ENCODE data around the gene CX3CL1. TPM values are rescaled to one million over a fixed set of nuclear protein-coding genes. Genes with fewer than 3 reads are reported as not detected.

Gene CX3CL1
- total and polyA plus RNA-seq, 2 of the 13 experiments (the other 11 are each of a cell fraction or from before 2014, with no cell fraction given), result 57.3 to 60.8 TPM

DNA sequence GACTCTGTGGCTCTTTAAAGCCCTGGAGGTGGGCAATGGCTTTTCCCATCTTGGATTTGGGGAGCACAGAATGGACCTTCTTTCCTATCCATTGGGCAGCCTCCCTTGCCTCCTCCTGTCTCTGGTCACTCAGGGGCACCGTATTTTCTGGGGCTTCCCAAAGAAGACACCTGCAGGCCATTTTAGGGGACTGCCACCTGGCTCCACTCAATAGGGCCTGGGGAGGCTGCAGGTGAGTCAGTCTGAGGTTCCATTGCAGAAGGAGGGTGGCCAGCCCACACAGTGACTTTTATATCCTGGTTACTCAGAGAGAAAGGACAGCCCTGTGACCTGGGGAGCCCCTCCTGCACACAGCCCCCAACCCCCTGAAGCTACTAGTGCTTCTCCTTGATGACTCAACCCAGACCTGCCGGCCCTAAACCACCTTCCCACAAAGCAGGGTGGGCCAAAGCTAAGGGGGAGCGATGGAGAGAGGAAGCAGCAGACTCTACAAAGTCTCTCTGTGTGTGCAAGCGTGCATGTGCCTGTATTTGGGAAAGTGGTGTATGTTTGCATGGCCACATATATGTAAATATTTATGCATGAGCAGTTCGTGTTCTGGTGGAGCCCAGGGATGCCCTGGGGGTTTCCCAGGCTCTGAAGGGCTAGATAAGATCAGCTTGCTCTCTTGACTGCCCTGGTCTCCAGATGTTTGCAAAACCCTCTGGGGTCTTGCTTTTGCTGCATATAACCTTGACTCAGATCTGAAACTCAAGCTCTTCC, 5.0 kb downstream of the CX3CL1 start (continued):
- no peak for TF ChIP-seq ZNF768 (CRISPR knock-in tag; IDR thresholded peaks at IDR 0.05)
- TF ChIP-seq EEA1 (CRISPR knock-in tag; IDR thresholded peaks at IDR 0.05; ENCODE audit: borderline replicate concordance), result no peak
- TF ChIP-seq ZBTB26 (CRISPR knock-in tag; IDR thresholded peaks at IDR 0.05; ENCODE audit: borderline replicate concordance), result no peak
- peak; percentile 16; the same call in 1 of the 2 replicates for TF ChIP-seq FOXO1 (CRISPR knock-in tag; IDR thresholded peaks at IDR 0.05)
- TF ChIP-seq, protein P1, sequence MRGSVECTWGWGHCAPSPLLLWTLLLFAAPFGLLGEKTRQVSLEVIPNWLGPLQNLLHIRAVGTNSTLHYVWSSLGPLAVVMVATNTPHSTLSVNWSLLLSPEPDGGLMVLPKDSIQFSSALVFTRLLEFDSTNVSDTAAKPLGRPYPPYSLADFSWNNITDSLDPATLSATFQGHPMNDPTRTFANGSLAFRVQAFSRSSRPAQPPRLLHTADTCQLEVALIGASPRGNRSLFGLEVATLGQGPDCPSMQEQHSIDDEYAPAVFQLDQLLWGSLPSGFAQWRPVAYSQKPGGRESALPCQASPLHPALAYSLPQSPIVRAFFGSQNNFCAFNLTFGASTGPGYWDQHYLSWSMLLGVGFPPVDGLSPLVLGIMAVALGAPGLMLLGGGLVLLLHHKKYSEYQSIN (CRISPR knock-in tag; IDR thresholded peaks at IDR 0.05; ENCODE audit: borderline replicate concordance), result no peak
- TF ChIP-seq ATRX (CRISPR knock-in tag; IDR thresholded peaks at IDR 0.05; ENCODE audit: borderline replicate concordance), result no peak
- TF ChIP-seq, protein P2, sequence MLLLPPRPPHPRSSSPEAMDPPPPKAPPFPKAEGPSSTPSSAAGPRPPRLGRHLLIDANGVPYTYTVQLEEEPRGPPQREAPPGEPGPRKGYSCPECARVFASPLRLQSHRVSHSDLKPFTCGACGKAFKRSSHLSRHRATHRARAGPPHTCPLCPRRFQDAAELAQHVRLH (CRISPR knock-in tag; IDR thresholded peaks at IDR 0.05; ENCODE audit: borderline replicate concordance, low read depth), result peak; percentile 34; the same call in 1 of the 2 replicates
- no peak for TF ChIP-seq ZNF296 (CRISPR knock-in tag; conservative IDR thresholded peaks at IDR 0.05)
- no peak for TF ChIP-seq FOXP1 (IDR thresholded peaks at IDR 0.05)
- TF ChIP-seq FOXP1 (CRISPR knock-in tag; IDR thresholded peaks at IDR 0.05), result peak; percentile 47; the same call in 1 of the 2 replicates
- no peak for TF ChIP-seq ATF1 (CRISPR knock-in tag; IDR thresholded peaks at IDR 0.05)
- TF ChIP-seq CCAR2 (optimal IDR thresholded peaks at IDR 0.05; ENCODE audit: low read depth, low read length), result no peak
- TF ChIP-seq SRSF1 (optimal IDR thresholded peaks at IDR 0.05; ENCODE audit: low read depth, low read length), result no peak
- TF ChIP-seq SALL2 (CRISPR knock-in tag; IDR thresholded peaks at IDR 0.05), result no peak
- TF ChIP-seq ZNF614 (CRISPR knock-in tag; IDR thresholded peaks at IDR 0.05; ENCODE audit: borderline replicate concordance), result no peak
- peak; percentile 23; the same call in 1 of the 2 replicates for TF ChIP-seq ZFX (CRISPR knock-in tag; IDR thresholded peaks at IDR 0.05; ENCODE audit: low read depth)
- 0 out of 2 replicates have a peak, but pooled peaks have one; percentile 23 for TF ChIP-seq ZNF724P (CRISPR knock-in tag; IDR thresholded peaks at IDR 0.05; ENCODE audit: borderline replicate concordance)
- TF ChIP-seq ZFP1 (CRISPR knock-in tag; IDR thresholded peaks at IDR 0.05), result no peak
- no peak for TF ChIP-seq ZNF572 (CRISPR knock-in tag; IDR thresholded peaks at IDR 0.05)
- 0 out of 2 replicates have a peak, but pooled peaks have one; percentile 29 for TF ChIP-seq SOX5 (CRISPR knock-in tag; IDR thresholded peaks at IDR 0.05; ENCODE audit: borderline replicate concordance)
- no peak for TF ChIP-seq MTA1 (CRISPR knock-in tag; IDR thresholded peaks at IDR 0.05; ENCODE audit: borderline replicate concordance)
- peak; percentile 52 for TF ChIP-seq AGO2 (optimal IDR thresholded peaks at IDR 0.05; ENCODE audit: low read depth, low read length)
- 0 out of 2 replicates have a peak, but pooled peaks have one; percentile 55 for TF ChIP-seq ARHGAP35 (CRISPR knock-in tag; IDR thresholded peaks at IDR 0.05; ENCODE audit: borderline replicate concordance)
- TF ChIP-seq ZFP82 (CRISPR knock-in tag; IDR thresholded peaks at IDR 0.05; ENCODE audit: borderline replicate concordance), result no peak
- no peak for TF ChIP-seq MTF1 (CRISPR knock-in tag; IDR thresholded peaks at IDR 0.05)
- TF ChIP-seq, protein P3, sequence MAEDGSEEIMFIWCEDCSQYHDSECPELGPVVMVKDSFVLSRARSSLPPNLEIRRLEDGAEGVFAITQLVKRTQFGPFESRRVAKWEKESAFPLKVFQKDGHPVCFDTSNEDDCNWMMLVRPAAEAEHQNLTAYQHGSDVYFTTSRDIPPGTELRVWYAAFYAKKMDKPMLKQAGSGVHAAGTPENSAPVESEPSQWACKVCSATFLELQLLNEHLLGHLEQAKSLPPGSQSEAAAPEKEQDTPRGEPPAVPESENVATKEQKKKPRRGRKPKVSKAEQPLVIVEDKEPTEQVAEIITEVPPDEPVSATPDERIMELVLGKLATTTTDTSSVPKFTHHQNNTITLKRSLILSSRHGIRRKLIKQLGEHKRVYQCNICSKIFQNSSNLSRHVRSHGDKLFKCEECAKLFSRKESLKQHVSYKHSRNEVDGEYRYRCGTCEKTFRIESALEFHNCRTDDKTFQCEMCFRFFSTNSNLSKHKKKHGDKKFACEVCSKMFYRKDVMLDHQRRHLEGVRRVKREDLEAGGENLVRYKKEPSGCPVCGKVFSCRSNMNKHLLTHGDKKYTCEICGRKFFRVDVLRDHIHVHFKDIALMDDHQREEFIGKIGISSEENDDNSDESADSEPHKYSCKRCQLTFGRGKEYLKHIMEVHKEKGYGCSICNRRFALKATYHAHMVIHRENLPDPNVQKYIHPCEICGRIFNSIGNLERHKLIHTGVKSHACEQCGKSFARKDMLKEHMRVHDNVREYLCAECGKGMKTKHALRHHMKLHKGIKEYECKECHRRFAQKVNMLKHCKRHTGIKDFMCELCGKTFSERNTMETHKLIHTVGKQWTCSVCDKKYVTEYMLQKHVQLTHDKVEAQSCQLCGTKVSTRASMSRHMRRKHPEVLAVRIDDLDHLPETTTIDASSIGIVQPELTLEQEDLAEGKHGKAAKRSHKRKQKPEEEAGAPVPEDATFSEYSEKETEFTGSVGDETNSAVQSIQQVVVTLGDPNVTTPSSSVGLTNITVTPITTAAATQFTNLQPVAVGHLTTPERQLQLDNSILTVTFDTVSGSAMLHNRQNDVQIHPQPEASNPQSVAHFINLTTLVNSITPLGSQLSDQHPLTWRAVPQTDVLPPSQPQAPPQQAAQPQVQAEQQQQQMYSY (CRISPR knock-in tag; IDR thresholded peaks at IDR 0.05), result no peak

Data from HepG2 (cell line).